ENCODE results near the gene PDE4B. TPM values are rescaled to one million over a fixed set of nuclear protein-coding genes. Genes with fewer than 3 reads are reported as not detected.

The PDE4B gene
- total RNA-seq, 1 experiment from 2014 or later = 5.5 TPM

DNA sequence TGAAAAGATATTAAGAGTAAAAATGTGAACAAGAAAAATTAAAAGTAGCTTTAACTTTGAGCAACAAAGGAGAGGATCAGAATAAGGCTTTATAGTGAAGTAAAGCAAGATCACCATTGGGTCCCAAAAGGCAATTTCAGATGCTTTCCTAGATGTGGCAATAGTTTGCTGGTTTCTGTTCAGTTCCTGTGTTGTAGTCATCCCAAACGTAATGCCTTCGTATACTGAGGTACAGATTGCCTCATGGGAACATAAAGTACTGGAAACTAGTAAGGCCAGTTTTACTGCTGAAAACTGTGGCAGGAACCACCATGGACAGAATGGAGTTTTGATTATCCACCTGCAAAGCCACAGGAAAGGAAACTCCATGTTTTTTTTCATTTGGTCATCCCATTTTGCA is 457.8 kb downstream of the PDE4B start:
- Histone ChIP-seq H4K20me1 (ENCODE audit: insufficient read depth, low read depth, low read length) (no peaks in the 10 kb centered on the region), H3K36me3 (ENCODE audit: insufficient read depth, low read length) (no peaks in the 10 kb centered on the region), H3K79me2 (ENCODE audit: low read length) (no peaks in the 10 kb centered on the region), H3K4me2 (ENCODE audit: low read depth, low read length, poor library complexity, severe bottlenecking) (peak overlapping the region; percentile 56), H2AFZ (ENCODE audit: low read length) (no peak overlapping the region), H3K9me2 (replicated peaks; ENCODE audit: insufficient read depth, low read length) (no peaks in the 10 kb centered on the region), H3K9ac (ENCODE audit: low read length) (no peak overlapping the region), H3K4me3 (ENCODE audit: low read length) (no peak overlapping the region), H3K27ac (ENCODE audit: low read length) (no peak overlapping the region), H3K9me3 (ENCODE audit: low read length) (no peaks in the 10 kb centered on the region), H3K4me1 (ENCODE audit: low read length) (peaks cover 62% of the 10 kb centered on the region), H3K27me3 (ENCODE audit: low read length) (no peaks in the 10 kb centered on the region)
- no peak for DNase-seq

DNA sequence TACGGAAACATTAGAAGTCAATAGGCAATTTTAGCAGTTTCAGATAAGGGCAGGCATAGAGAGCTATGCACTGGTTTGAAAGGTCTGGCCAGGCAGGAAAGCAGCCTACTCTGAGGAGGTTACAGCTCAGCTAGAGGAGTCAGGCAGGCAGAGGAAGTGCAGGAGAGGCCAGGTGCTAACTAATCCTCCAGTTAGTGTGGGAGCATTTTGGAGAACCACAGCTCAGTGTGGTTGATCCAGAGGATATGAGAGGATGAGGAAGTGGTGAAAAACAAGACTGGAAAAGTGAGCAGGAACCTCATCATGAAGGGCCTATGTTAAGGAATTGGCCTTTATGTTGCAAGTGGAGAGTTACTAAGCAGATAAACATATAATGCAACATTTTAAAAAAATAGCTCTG is 458.9 kb downstream of the PDE4B start:
- Histone ChIP-seq H3K27ac (ENCODE audit: low read length) (peak overlapping the region; percentile 8; the same call in 1 of the 2 replicates), H2AFZ (ENCODE audit: low read length) (no peak overlapping the region), H3K4me1 (ENCODE audit: low read length) (peaks cover 51% of the 10 kb centered on the region), H3K4me2 (ENCODE audit: low read depth, low read length, poor library complexity, severe bottlenecking) (peak overlapping the region; percentile 56), H3K36me3 (ENCODE audit: insufficient read depth, low read length) (no peaks in the 10 kb centered on the region), H3K9me3 (ENCODE audit: low read length) (no peaks in the 10 kb centered on the region), H3K4me3 (ENCODE audit: low read length) (no peak overlapping the region), H3K27me3 (ENCODE audit: low read length) (no peaks in the 10 kb centered on the region), H4K20me1 (ENCODE audit: insufficient read depth, low read depth, low read length) (no peaks in the 10 kb centered on the region), H3K9me2 (replicated peaks; ENCODE audit: insufficient read depth, low read length) (no peaks in the 10 kb centered on the region), H3K9ac (ENCODE audit: low read length) (peak overlapping the region; percentile 10; the same call in 1 of the 2 replicates), H3K79me2 (ENCODE audit: low read length) (no peaks in the 10 kb centered on the region)
- peak; percentile 51 for DNase-seq

DNA sequence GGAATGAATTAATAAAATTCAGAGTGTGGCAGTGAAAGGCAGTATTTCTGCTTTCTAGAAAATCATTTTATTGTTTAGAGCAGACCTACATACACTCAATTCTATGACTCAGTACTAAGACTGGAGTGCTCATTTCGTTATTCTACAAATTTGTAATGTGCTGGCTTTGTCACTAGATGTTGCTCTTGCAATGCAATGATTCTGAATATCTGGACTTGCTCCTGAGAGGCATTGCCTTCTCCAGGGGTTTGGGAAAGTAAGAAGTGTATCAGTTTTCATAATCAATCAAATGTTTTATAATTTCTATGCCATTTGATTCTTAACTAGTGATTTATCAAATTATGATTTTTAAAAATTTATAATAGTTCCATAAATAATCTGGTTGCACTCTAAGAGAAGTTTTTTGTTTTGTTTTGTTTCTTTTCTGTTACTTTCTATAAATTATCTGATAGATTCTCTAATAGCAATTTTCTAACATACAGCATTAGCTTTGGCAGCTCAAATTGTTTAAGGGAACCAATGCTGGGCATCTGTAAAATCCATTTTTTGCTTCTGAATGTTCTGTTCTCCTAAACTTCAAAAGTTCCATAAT is 460.7 kb downstream of the PDE4B start:
- Histone ChIP-seq H3K4me2 (ENCODE audit: low read depth, low read length, poor library complexity, severe bottlenecking) (no peak overlapping the region), H3K9ac (ENCODE audit: low read length) (no peak overlapping the region), H3K79me2 (ENCODE audit: low read length) (no peaks in the 10 kb centered on the region), H3K9me3 (ENCODE audit: low read length) (no peaks in the 10 kb centered on the region), H4K20me1 (ENCODE audit: insufficient read depth, low read depth, low read length) (no peaks in the 10 kb centered on the region), H2AFZ (ENCODE audit: low read length) (no peak overlapping the region), H3K27ac (ENCODE audit: low read length) (no peak overlapping the region), H3K27me3 (ENCODE audit: low read length) (no peaks in the 10 kb centered on the region), H3K4me3 (ENCODE audit: low read length) (no peak overlapping the region), H3K4me1 (ENCODE audit: low read length) (peaks cover 42% of the 10 kb centered on the region), H3K36me3 (ENCODE audit: insufficient read depth, low read length) (no peaks in the 10 kb centered on the region), H3K9me2 (replicated peaks; ENCODE audit: insufficient read depth, low read length) (no peaks in the 10 kb centered on the region)
- peak; percentile 80 for DNase-seq

DNA sequence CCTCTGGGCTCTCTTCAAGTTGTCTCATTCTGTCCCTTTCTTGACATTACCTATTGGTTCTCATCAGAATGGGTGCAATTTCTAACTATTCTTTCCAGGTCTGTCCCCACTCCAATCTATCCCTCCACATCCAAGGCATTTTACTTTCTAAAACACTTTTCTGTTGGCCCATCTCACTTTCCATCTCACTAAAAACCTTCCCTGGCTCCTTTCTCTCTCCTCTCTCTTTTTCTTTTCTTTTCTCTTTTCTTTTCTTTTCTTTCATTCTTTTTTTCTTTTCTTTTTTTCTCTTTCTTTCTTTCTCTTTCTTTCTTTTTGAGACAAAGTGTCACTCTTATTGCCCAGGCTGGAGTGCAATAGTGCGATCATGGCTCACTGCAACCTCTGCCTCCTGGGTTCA is 462.1 kb downstream of the PDE4B start:
- no peaks in the 10 kb centered on the region for H3K9me2 ChIP-seq (replicated peaks; ENCODE audit: insufficient read depth, low read length)

DNA sequence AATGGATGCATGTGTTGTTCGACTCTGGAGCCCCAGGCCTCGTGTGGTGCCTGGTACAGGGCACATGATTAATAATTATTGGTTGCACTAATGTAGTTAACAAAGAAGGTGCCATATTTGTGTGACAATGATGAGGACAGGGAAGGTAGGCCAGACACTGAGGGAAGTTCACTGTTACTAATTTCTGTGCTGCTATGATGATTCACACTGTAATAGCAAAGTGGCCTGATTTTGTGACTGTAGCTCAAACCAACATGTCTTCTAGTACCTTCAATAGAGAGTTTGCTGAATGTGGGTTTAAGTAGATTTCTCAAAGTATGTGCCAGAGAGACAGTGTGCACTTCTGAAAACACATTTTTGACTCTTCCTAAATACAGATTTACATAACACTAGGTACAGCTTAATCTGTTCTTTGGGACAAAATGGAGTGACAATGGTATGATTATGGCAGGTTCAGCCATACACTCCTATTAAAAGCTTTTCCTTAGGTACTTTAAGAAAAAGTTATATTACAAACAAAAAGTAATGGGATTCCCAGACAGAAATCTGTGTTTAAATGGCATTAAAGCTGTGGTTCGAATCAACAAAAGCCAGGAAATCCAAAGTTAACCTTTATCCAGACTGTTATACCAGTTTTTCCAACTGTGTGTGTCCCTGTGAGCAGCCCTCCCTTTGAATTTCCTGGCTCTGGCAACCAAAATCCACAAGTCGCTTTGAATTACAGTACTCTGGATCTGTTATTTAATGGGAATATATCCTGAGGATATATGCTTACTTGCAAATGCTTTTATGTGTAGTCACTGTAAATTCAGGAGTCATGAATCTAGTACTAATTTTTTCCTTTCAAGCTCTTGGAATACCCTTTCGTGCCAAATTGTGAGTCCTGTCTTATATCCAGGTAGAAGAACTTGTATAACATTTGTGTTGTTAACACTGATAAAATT is 464.2 kb downstream of the PDE4B start:
- Histone ChIP-seq H3K9me3 (ENCODE audit: low read length) (no peaks in the 10 kb centered on the region), H3K9me2 (replicated peaks; ENCODE audit: insufficient read depth, low read length) (no peaks in the 10 kb centered on the region), H4K20me1 (ENCODE audit: insufficient read depth, low read depth, low read length) (no peaks in the 10 kb centered on the region), H3K36me3 (ENCODE audit: insufficient read depth, low read length) (no peaks in the 10 kb centered on the region), H3K27me3 (ENCODE audit: low read length) (no peaks in the 10 kb centered on the region), H3K27ac (ENCODE audit: low read length) (no peak overlapping the region), H2AFZ (ENCODE audit: low read length) (no peak overlapping the region), H3K79me2 (ENCODE audit: low read length) (no peaks in the 10 kb centered on the region), H3K9ac (ENCODE audit: low read length) (no peak overlapping the region), H3K4me3 (ENCODE audit: low read length) (no peak overlapping the region), H3K4me1 (ENCODE audit: low read length) (peaks cover 19% of the 10 kb centered on the region), H3K4me2 (ENCODE audit: low read depth, low read length, poor library complexity, severe bottlenecking) (no peak overlapping the region)
- DNase-seq = no peak

More for the DNA sequence above, 462.1 kb downstream of the PDE4B start:
- H3K4me3 ChIP-seq (ENCODE audit: low read length) = no peak overlapping the region
- H4K20me1 ChIP-seq (ENCODE audit: insufficient read depth, low read depth, low read length) = no peaks in the 10 kb centered on the region
- DNase-seq = no peak
- peaks cover 40% of the 10 kb centered on the region for H3K4me1 ChIP-seq (ENCODE audit: low read length)
- H3K4me2 ChIP-seq (ENCODE audit: low read depth, low read length, poor library complexity, severe bottlenecking) = no peak overlapping the region
- H3K27me3 ChIP-seq (ENCODE audit: low read length) = no peaks in the 10 kb centered on the region
- H3K36me3 ChIP-seq (ENCODE audit: insufficient read depth, low read length) = no peaks in the 10 kb centered on the region
- H3K79me2 ChIP-seq (ENCODE audit: low read length) = no peaks in the 10 kb centered on the region
- no peaks in the 10 kb centered on the region for H3K9me3 ChIP-seq (ENCODE audit: low read length)
- no peak overlapping the region for H3K9ac ChIP-seq (ENCODE audit: low read length)
- H2AFZ ChIP-seq (ENCODE audit: low read length) = no peak overlapping the region
- H3K27ac ChIP-seq (ENCODE audit: low read length) = no peak overlapping the region

DNA sequence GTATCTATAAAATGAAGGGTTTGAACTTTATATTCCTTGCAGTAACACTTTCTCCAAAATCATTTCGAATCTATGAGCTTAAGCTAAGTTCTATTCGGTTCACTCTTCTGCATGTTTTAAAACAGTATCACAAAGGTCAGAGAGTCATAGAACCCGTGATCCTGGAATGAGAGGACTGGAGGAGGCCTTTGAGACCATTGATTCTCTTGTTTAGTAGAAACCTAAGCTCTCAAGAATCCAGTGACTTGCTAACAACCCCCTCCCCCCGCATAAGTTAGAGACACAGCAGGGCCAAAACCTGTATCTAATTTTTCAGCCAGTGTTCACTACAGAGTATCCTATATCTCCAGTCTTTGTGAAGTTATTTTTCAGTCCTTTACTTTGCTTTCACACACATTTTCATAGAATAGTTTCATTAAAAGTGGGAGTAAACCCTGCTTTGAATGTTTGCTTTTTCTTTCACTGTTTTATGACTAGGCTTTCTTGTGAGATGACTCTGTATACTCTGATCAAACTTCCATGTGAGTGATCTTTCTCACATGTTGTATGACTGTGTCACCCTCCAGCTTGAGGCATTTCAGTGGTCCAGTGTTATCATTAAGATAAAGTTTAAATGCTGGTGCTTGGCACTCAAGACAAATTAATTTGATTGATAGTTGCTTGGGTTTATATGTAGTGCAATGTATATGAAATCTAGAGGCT is 465.9 kb downstream of the PDE4B start:
- H2AFZ ChIP-seq (ENCODE audit: low read length) = 0 out of 2 replicates have a peak overlapping the region, but pooled peaks have one; percentile 7
- H3K27me3 ChIP-seq (ENCODE audit: low read length) = no peaks in the 10 kb centered on the region
- no peaks in the 10 kb centered on the region for H3K79me2 ChIP-seq (ENCODE audit: low read length)
- no peak overlapping the region for H3K27ac ChIP-seq (ENCODE audit: low read length)
- no peaks in the 10 kb centered on the region for H3K36me3 ChIP-seq (ENCODE audit: insufficient read depth, low read length)
- DNase-seq = no peak
- H4K20me1 ChIP-seq (ENCODE audit: insufficient read depth, low read depth, low read length) = no peaks in the 10 kb centered on the region
- H3K9ac ChIP-seq (ENCODE audit: low read length) = no peak overlapping the region
- H3K4me3 ChIP-seq (ENCODE audit: low read length) = no peak overlapping the region
- no peak overlapping the region for H3K4me2 ChIP-seq (ENCODE audit: low read depth, low read length, poor library complexity, severe bottlenecking)
- peaks cover 10% of the 10 kb centered on the region for H3K4me1 ChIP-seq (ENCODE audit: low read length)
- H3K9me2 ChIP-seq (replicated peaks; ENCODE audit: insufficient read depth, low read length) = no peaks in the 10 kb centered on the region
- no peaks in the 10 kb centered on the region for H3K9me3 ChIP-seq (ENCODE audit: low read length)

DNA sequence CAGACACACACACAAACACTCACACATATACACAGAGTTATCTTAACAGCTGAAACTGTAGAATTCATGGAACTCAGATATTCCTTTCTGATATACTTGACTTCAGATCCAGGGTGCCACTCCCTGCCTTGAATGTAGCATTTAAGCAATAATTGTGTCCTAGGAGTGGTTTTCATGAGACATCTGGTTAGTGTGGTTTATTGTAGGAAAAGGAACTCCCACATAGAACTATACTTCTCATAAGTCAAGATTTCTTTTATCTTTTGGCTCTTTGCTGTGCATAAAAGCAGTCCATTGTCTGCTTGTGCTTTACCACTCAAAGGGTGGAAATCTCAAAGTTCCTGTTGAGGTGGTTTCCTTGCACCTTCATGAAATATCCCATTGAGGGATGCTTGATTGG is 468.7 kb downstream of the PDE4B start:
- no peak for DNase-seq
- Histone ChIP-seq H3K27ac (ENCODE audit: low read length) (no peak overlapping the region), H3K36me3 (ENCODE audit: insufficient read depth, low read length) (no peaks in the 10 kb centered on the region)

More for the DNA sequence above, 468.7 kb downstream of the PDE4B start:
- H3K9ac ChIP-seq (ENCODE audit: low read length) = no peak overlapping the region
- H3K4me1 ChIP-seq (ENCODE audit: low read length) = no peaks in the 10 kb centered on the region
- H3K9me2 ChIP-seq (replicated peaks; ENCODE audit: insufficient read depth, low read length) = no peaks in the 10 kb centered on the region
- H3K79me2 ChIP-seq (ENCODE audit: low read length) = no peaks in the 10 kb centered on the region
- no peaks in the 10 kb centered on the region for H3K9me3 ChIP-seq (ENCODE audit: low read length)
- no peaks in the 10 kb centered on the region for H4K20me1 ChIP-seq (ENCODE audit: insufficient read depth, low read depth, low read length)
- H3K4me2 ChIP-seq (ENCODE audit: low read depth, low read length, poor library complexity, severe bottlenecking) = no peak overlapping the region
- no peak overlapping the region for H2AFZ ChIP-seq (ENCODE audit: low read length)
- no peaks in the 10 kb centered on the region for H3K27me3 ChIP-seq (ENCODE audit: low read length)
- no peak overlapping the region for H3K4me3 ChIP-seq (ENCODE audit: low read length)
